Neutrophil (primary cell): ENCODE data around the gene SYT6.

Source experiments
- H3K27ac ChIP-seq: fragments of 200-600 bp; sonication (generic); 2 replicates; pipeline ENCODE4 v1.5.1; 2016; ENCODE audit warnings: mild to moderate bottlenecking, moderate library complexity
- H3K27me3 ChIP-seq: fragments of 200-600 bp; sonication (generic); 2 replicates; pipeline ENCODE4 v1.6.0; 2016; ENCODE audit warnings: mild to moderate bottlenecking
- H3K36me3 ChIP-seq: fragments of 200-600 bp; sonication (generic); 2 replicates; pipeline ENCODE4 v1.5.1; 2017
- H3K4me1 ChIP-seq, 2 experiments: fragments of 200-600 bp in 1 of 2; sonication (generic) in 1 of 2; 1 replicate in 1 of 2; 2 replicates in 1 of 2; pipeline versions ENCODE4 v1.5.1 to v1.6.1; 2013 to 2016; ENCODE audit warnings: low read depth in 1 of 2, low read length in 1 of 2, mild to moderate bottlenecking in 1 of 2, moderate library complexity in 1 of 2; ENCODE audit not compliant: control insufficient read depth in 1 of 2, insufficient read depth in 1 of 2
- H3K4me3 ChIP-seq, 2 experiments: fragments of 200-600 bp in 1 of 2; sonication (generic) in 1 of 2; 1 replicate in 1 of 2; 2 replicates in 1 of 2; pipeline ENCODE4 v1.5.1; 2013 to 2016; ENCODE audit warnings: low read depth in 1 of 2, low read length in 1 of 2, mild to moderate bottlenecking in 1 of 2, moderate library complexity in 1 of 2
- H3K9me3 ChIP-seq: fragments of 200-600 bp; sonication (generic); 2 replicates; pipeline ENCODE4 v1.5.1; 2016
- CTCF ChIP-seq: fragments of 200-600 bp; sonication (generic); IDR thresholded peaks from 2 replicates; pipeline ENCODE4 v1.5.1; 2016; ENCODE audit warnings: antibody characterized with exemption

SYT6 gene

GRCh38 chr1:114153261-114154145 is at the start of gene SYT6:
SYT6 (minus strand) TSS chr1:114153869; CDS start chr1:114153772, 97 bp downstream.
- Histone ChIP-seq H3K4me3 (no peak within 1 kb of the TSS), H3K27ac (no peak within 1 kb of the TSS), H3K9me3 (no peaks in the 10 kb centered on the region), H3K36me3 (no peaks in the 10 kb centered on the region), H3K4me1 (peaks cover 0 to 7% of the 10 kb centered on the region in 2 experiments), H3K27me3 (peaks cover 100% of the 10 kb centered on the region)
- no peak for TF ChIP-seq CTCF

- no peak for TF ChIP-seq CTCF
- no peaks in the 10 kb centered on the region for H3K9me3 ChIP-seq
- no peak overlapping the region for H3K4me3 ChIP-seq
- no peak overlapping the region for H3K27ac ChIP-seq
- peaks cover 77% of the 10 kb centered on the region for H3K27me3 ChIP-seq
- no peaks in the 10 kb centered on the region for H3K4me1 ChIP-seq
- H3K36me3 ChIP-seq: no peaks in the 10 kb centered on the region
Observed at GRCh38 chr1:114201486-114201885, 47.8 kb upstream of the SYT6 start.

- Histone ChIP-seq H3K36me3 (no peaks in the 10 kb centered on the region), H3K27ac (no peak overlapping the region), H3K4me1 (no peaks in the 10 kb centered on the region), H3K27me3 (peaks cover 87% of the 10 kb centered on the region), H3K4me3 (no peak overlapping the region), H3K9me3 (no peaks in the 10 kb centered on the region)
- TF ChIP-seq CTCF: no peak
Observed at GRCh38 chr1:114199017-114199594, 45.4 kb upstream of the SYT6 start.

- TF ChIP-seq CTCF: no peak
- Histone ChIP-seq H3K4me3 (no peak overlapping the region), H3K4me1 (no peaks in the 10 kb centered on the region), H3K36me3 (no peaks in the 10 kb centered on the region), H3K27me3 (peaks cover 80% of the 10 kb centered on the region), H3K9me3 (no peaks in the 10 kb centered on the region), H3K27ac (no peak overlapping the region)
Observed at GRCh38 chr1:114196992-114197907, 43.6 kb upstream of the SYT6 start.

- Histone ChIP-seq H3K27ac (no peak overlapping the region), H3K27me3 (peaks cover 66% of the 10 kb centered on the region), H3K9me3 (no peaks in the 10 kb centered on the region), H3K36me3 (no peaks in the 10 kb centered on the region), H3K4me3 (no peak overlapping the region), H3K4me1 (no peaks in the 10 kb centered on the region)
- TF ChIP-seq CTCF: no peak
Observed at GRCh38 chr1:114195819-114196218, 42.1 kb upstream of the SYT6 start.
